HG03457 (cell line): ENCODE data around the gene HVCN1.
"Not testable (repeated sequence)": the region's sequence is repeated elsewhere in the genome, so short reads cannot be mapped to it uniquely, and the experiment has no call there.

ENCODE experiments used
- ATAC-seq: cut with Tn5 transposase; IDR thresholded peaks from one replicate; pipeline ENCODE4 v1.9.1; 2021; ENCODE audit warnings: moderate number of reproducible peaks; ENCODE audit not compliant: unreplicated experiment

HVCN1 gene

GRCh38 chr12:110688446-110689280, at the start of gene HVCN1:
Gene HVCN1, minus strand, starts transcription at chr12:110689115. Its CDS starts 5,870 bp downstream, at chr12:110683245.
- no peak for ATAC-seq

GRCh38 chr12:110737532-110737931, 48.6 kb upstream of the HVCN1 start:
- no peak for ATAC-seq

- not testable (repeated sequence) for ATAC-seq
Measured at GRCh38 chr12:110737016-110737415, 48.1 kb upstream of the HVCN1 start.

GRCh38 chr12:110733900-110734299, 45.0 kb upstream of the HVCN1 start:
- ATAC-seq: no peak

GRCh38 chr12:110733089-110733715, 44.3 kb upstream of the HVCN1 start:
- no peak for ATAC-seq

GRCh38 chr12:110732572-110732971, 43.7 kb upstream of the HVCN1 start:
- ATAC-seq: no peak

GRCh38 chr12:110731479-110731878, 42.6 kb upstream of the HVCN1 start:
- no peak for ATAC-seq

- no peak for ATAC-seq
Measured at GRCh38 chr12:110728628-110729027, 39.7 kb upstream of the HVCN1 start.

GRCh38 chr12:110726708-110727369, 37.9 kb upstream of the HVCN1 start:
- ATAC-seq: no peak

GRCh38 chr12:110726028-110726427, 37.1 kb upstream of the HVCN1 start:
- no peak for ATAC-seq

- no peak for ATAC-seq
Measured at GRCh38 chr12:110725267-110725666, 36.4 kb upstream of the HVCN1 start.

- ATAC-seq: not testable (repeated sequence)
Measured at GRCh38 chr12:110722892-110723291, 34.0 kb upstream of the HVCN1 start.

GRCh38 chr12:110721570-110721969, 32.7 kb upstream of the HVCN1 start:
- no peak for ATAC-seq

- no peak for ATAC-seq
Measured at GRCh38 chr12:110720516-110720915, 31.6 kb upstream of the HVCN1 start.

GRCh38 chr12:110718222-110718908, 29.4 kb upstream of the HVCN1 start:
- no peak for ATAC-seq

GRCh38 chr12:110717037-110717436, 28.1 kb upstream of the HVCN1 start:
- no peak for ATAC-seq

- no peak for ATAC-seq
Measured at GRCh38 chr12:110708917-110709316, 20.0 kb upstream of the HVCN1 start.

- no peak for ATAC-seq
Measured at GRCh38 chr12:110705309-110705708, 16.4 kb upstream of the HVCN1 start.

- no peak for ATAC-seq
Measured at GRCh38 chr12:110704750-110705149, 15.8 kb upstream of the HVCN1 start.

- ATAC-seq: no peak
Measured at GRCh38 chr12:110704231-110704630, 15.3 kb upstream of the HVCN1 start.

- no peak for ATAC-seq
Measured at GRCh38 chr12:110702081-110702480, 13.2 kb upstream of the HVCN1 start.
